NT2/D1 (cell line): ENCODE measurements around the gene ZNF354B.

Source experiments
- DNase-seq: peaks from one replicate; pipeline ENCODE4 v3.0.0-alpha.2; 2011; ENCODE audit warnings: low read depth, low spot score
- H3K27me3 ChIP-seq: 2 replicates; pipeline ENCODE4 v1.6.0; 2011; ENCODE audit warnings: mild to moderate bottlenecking; ENCODE audit not compliant: insufficient read length, insufficient read depth
- H3K36me3 ChIP-seq: 2 replicates; pipeline ENCODE4 v1.6.1; 2011; ENCODE audit warnings: mild to moderate bottlenecking, low read length, mixed read lengths; ENCODE audit not compliant: insufficient read depth, insufficient read length
- H3K4me1 ChIP-seq: 2 replicates; pipeline ENCODE4 v1.5.1; 2011; ENCODE audit not compliant: insufficient read depth, insufficient read length
- H3K4me3 ChIP-seq: 2 replicates; pipeline ENCODE4 v1.5.1; 2011; ENCODE audit warnings: low read depth; ENCODE audit not compliant: insufficient read length
- H3K9ac ChIP-seq: 2 replicates; pipeline ENCODE4 v1.6.0; 2011; ENCODE audit warnings: low read depth; ENCODE audit not compliant: insufficient read length
- H3K9me3 ChIP-seq: 2 replicates; pipeline ENCODE4 v1.5.1; 2011; ENCODE audit warnings: mild to moderate bottlenecking, low read length; ENCODE audit not compliant: insufficient read depth
- SUZ12 ChIP-seq: IDR thresholded peaks from 2 replicates; pipeline ENCODE4 v1.6.1; 2011; ENCODE audit not compliant: insufficient read length, insufficient read depth; ENCODE audit errors: extremely low read depth
- YY1 ChIP-seq: IDR thresholded peaks from 2 replicates; pipeline ENCODE4 v1.6.1; 2011; ENCODE audit not compliant: insufficient read length, insufficient read depth
- ZNF274 ChIP-seq: IDR thresholded peaks from 2 replicates; pipeline ENCODE4 v1.6.1; 2011; ENCODE audit warnings: mild to moderate bottlenecking, low read depth, low read length

The ZNF354B gene

GRCh38 chr5:178859625-178860521 is at the start of gene ZNF354B:
Gene ZNF354B, plus strand, starts transcription at chr5:178859953. Its CDS starts 1,095 bp downstream, at chr5:178861048.
- H3K9me3 ChIP-seq, result no peaks in the 10 kb centered on the region
- TF ChIP-seq YY1, result no peak
- no peak for TF ChIP-seq ZNF274
- TF ChIP-seq SUZ12, result no peak
- peak within 1 kb of the TSS; percentile 81 for H3K9ac ChIP-seq
- H3K4me1 ChIP-seq, result no peaks in the 10 kb centered on the region
- peak within 1 kb of the TSS; percentile 68 for H3K4me3 ChIP-seq
- peak; percentile 86 for DNase-seq
- H3K36me3 ChIP-seq, result peaks cover 15% of the 10 kb centered on the region
- no peaks in the 10 kb centered on the region for H3K27me3 ChIP-seq

GRCh38 chr5:178817506-178817905 is 42.2 kb upstream of the ZNF354B start:
- TF ChIP-seq SUZ12 (no peak), YY1 (no peak), ZNF274 (no peak)
- no peak overlapping the region for H3K9ac ChIP-seq
- H3K27me3 ChIP-seq, result no peaks in the 10 kb centered on the region
- H3K9me3 ChIP-seq, result no peaks in the 10 kb centered on the region
- DNase-seq, result no peak
- H3K36me3 ChIP-seq, result no peaks in the 10 kb centered on the region
- no peak overlapping the region for H3K4me3 ChIP-seq
- no peaks in the 10 kb centered on the region for H3K4me1 ChIP-seq

GRCh38 chr5:178818094-178818493 is 41.7 kb upstream of the ZNF354B start:
- Histone ChIP-seq H3K9me3 (no peaks in the 10 kb centered on the region), H3K27me3 (no peaks in the 10 kb centered on the region), H3K36me3 (no peaks in the 10 kb centered on the region), H3K4me3 (no peak overlapping the region), H3K4me1 (no peaks in the 10 kb centered on the region), H3K9ac (no peak overlapping the region)
- TF ChIP-seq SUZ12 (no peak), YY1 (no peak)
- DNase-seq, result no peak

- Histone ChIP-seq H3K4me3 (no peak overlapping the region), H3K4me1 (no peaks in the 10 kb centered on the region), H3K36me3 (no peaks in the 10 kb centered on the region), H3K27me3 (no peaks in the 10 kb centered on the region), H3K9ac (no peak overlapping the region), H3K9me3 (0 out of 2 replicates have a peak, but pooled peaks cover under 1% of the 10 kb centered on the region)
- no peak for DNase-seq
- no peak for TF ChIP-seq ZNF274
These were observed 39.8 kb upstream of the ZNF354B start for GRCh38 chr5:178820001-178820400.

GRCh38 chr5:178825444-178825843 is 34.3 kb upstream of the ZNF354B start:
- Histone ChIP-seq H3K27me3 (no peaks in the 10 kb centered on the region), H3K4me1 (no peaks in the 10 kb centered on the region), H3K9me3 (peaks cover 32% of the 10 kb centered on the region), H3K9ac (no peak overlapping the region), H3K4me3 (no peak overlapping the region), H3K36me3 (no peaks in the 10 kb centered on the region)
- DNase-seq, result no peak
- no peak for TF ChIP-seq SUZ12
- TF ChIP-seq ZNF274, result no peak
- no peak for TF ChIP-seq YY1

- H3K4me1 ChIP-seq, result no peaks in the 10 kb centered on the region
- no peaks in the 10 kb centered on the region for H3K36me3 ChIP-seq
- TF ChIP-seq ZNF274, result no peak
- no peak for TF ChIP-seq YY1
- TF ChIP-seq SUZ12, result no peak
- no peaks in the 10 kb centered on the region for H3K27me3 ChIP-seq
- no peak overlapping the region for H3K4me3 ChIP-seq
- peak; percentile 32 for DNase-seq
- no peak overlapping the region for H3K9ac ChIP-seq
- H3K9me3 ChIP-seq, result peaks cover 40% of the 10 kb centered on the region
These were observed 33.5 kb upstream of the ZNF354B start for GRCh38 chr5:178826216-178826615.

GRCh38 chr5:178827636-178828035 is 32.1 kb upstream of the ZNF354B start:
- DNase-seq, result no peak
- H3K27me3 ChIP-seq, result no peaks in the 10 kb centered on the region
- TF ChIP-seq ZNF274, result no peak
- no peak for TF ChIP-seq YY1
- TF ChIP-seq SUZ12, result no peak
- H3K4me1 ChIP-seq, result no peaks in the 10 kb centered on the region
- no peak overlapping the region for H3K4me3 ChIP-seq
- H3K9ac ChIP-seq, result no peak overlapping the region
- no peaks in the 10 kb centered on the region for H3K36me3 ChIP-seq
- H3K9me3 ChIP-seq, result peaks cover 52% of the 10 kb centered on the region
